ENCODE results near the gene MTRFR.

- TF ChIP-seq PATZ1 (CRISPR knock-in tag; IDR thresholded peaks at IDR 0.05; ENCODE audit: borderline replicate concordance) (no peak), POU6F1 (CRISPR knock-in tag; IDR thresholded peaks at IDR 0.05; ENCODE audit: borderline replicate concordance, low read depth) (no peak)
These were observed 73.0 kb downstream of the MTRFR start for GRCh38 chr12:123306200-123306599.

All from SK-N-SH treated with all-trans-retinoic acid at 6 μM for 48 hours (cell line).